ENCODE data around the gene GALR2. TPM values are rescaled to one million over a fixed set of nuclear protein-coding genes. Genes with fewer than 3 reads are reported as not detected.

The GALR2 gene
- total and polyA plus RNA-seq, 2 experiments from 2014 or later = 0.18 TPM; not detected in 1

- 80 to 81% methylated on average over 26 to 29 of the region's 29 CpGs for WGBS, 2 experiments (ENCODE audit: low coverage in 1 of 2, low lambda C conversion rate in 2 of 2, missing lambda C conversion rate in 2 of 2)
- no peaks in the 10 kb centered on the region for H3K9me2 ChIP-seq (ENCODE audit: insufficient read depth)
- no peaks in the 10 kb centered on the region for H3K9me3 ChIP-seq (ENCODE audit: low read depth)
- peak overlapping the region; percentile 99 for H3K4me2 ChIP-seq (ENCODE audit: unreplicated experiment)
- in situ Hi-C loops (cut with MboI) = no loop called here
- H3K9ac ChIP-seq = peak overlapping the region; percentile 85
- H3K36me3 ChIP-seq (ENCODE audit: low read depth) = peaks cover 22% of the 10 kb centered on the region
- H3F3A ChIP-seq (ENCODE audit: insufficient read depth) = no peaks in the 10 kb centered on the region
- no peaks in the 10 kb centered on the region for H3K27me3 ChIP-seq (replicated peaks; ENCODE audit: insufficient read depth)
- no peaks in the 10 kb centered on the region for H4K20me1 ChIP-seq (ENCODE audit: insufficient read depth)
- TF ChIP-seq EZH2 (IDR thresholded peaks at IDR 0.05; ENCODE audit: insufficient read depth, poor library complexity, severe bottlenecking) (no peak), EZH2phosphoT487 (IDR thresholded peaks at IDR 0.05; ENCODE audit: insufficient read depth, low read depth) (no peak)
- H3K4me1 ChIP-seq (ENCODE audit: insufficient read depth) = peaks cover 4% of the 10 kb centered on the region; the same call in 1 of the 2 replicates
- peak overlapping the region; percentile 92 for H2AFZ ChIP-seq
- peak overlapping the region; percentile 82 for H3K4me3 ChIP-seq
- peak overlapping the region; percentile 43 for H3K27ac ChIP-seq
- no peak for DNase-seq
- peaks cover 26% of the 10 kb centered on the region for H3K79me2 ChIP-seq (ENCODE audit: insufficient read depth)
Observed at GRCh38 chr17:76104140-76104895, 29.7 kb downstream of the GALR2 start.

- Histone ChIP-seq H3K9ac (no peak overlapping the region), H3K4me2 (ENCODE audit: unreplicated experiment) (no peak overlapping the region), H3K36me3 (ENCODE audit: low read depth) (peaks cover 17% of the 10 kb centered on the region), H3F3A (ENCODE audit: insufficient read depth) (no peaks in the 10 kb centered on the region), H3K9me2 (ENCODE audit: insufficient read depth) (no peaks in the 10 kb centered on the region), H3K27ac (no peak overlapping the region), H3K79me2 (ENCODE audit: insufficient read depth) (peaks cover 26% of the 10 kb centered on the region), H3K9me3 (ENCODE audit: low read depth) (no peaks in the 10 kb centered on the region), H2AFZ (no peak overlapping the region), H3K4me1 (ENCODE audit: insufficient read depth) (peaks cover 4% of the 10 kb centered on the region; the same call in 1 of the 2 replicates), H3K4me3 (no peak overlapping the region), H4K20me1 (ENCODE audit: insufficient read depth) (no peaks in the 10 kb centered on the region), H3K27me3 (replicated peaks; ENCODE audit: insufficient read depth) (no peaks in the 10 kb centered on the region)
- in situ Hi-C loops (cut with MboI) = no loop called here
- no peak for DNase-seq
- 95 to 98% methylated on average over 4 to 5 of the region's 5 CpGs for WGBS, 2 experiments (ENCODE audit: low coverage in 1 of 2, low lambda C conversion rate in 2 of 2, missing lambda C conversion rate in 2 of 2)
- TF ChIP-seq EZH2 (IDR thresholded peaks at IDR 0.05; ENCODE audit: insufficient read depth, poor library complexity, severe bottlenecking) (no peak), EZH2phosphoT487 (IDR thresholded peaks at IDR 0.05; ENCODE audit: insufficient read depth, low read depth) (no peak)
Observed at GRCh38 chr17:76104896-76105231, 30.3 kb downstream of the GALR2 start.

- Histone ChIP-seq H3F3A (ENCODE audit: insufficient read depth) (no peaks in the 10 kb centered on the region), H3K9me2 (ENCODE audit: insufficient read depth) (no peaks in the 10 kb centered on the region), H3K9me3 (ENCODE audit: low read depth) (no peaks in the 10 kb centered on the region), H3K27ac (no peak overlapping the region), H3K4me2 (ENCODE audit: unreplicated experiment) (no peak overlapping the region), H3K4me3 (no peak overlapping the region), H3K9ac (no peak overlapping the region), H2AFZ (peak overlapping the region; percentile 36; the same call in 1 of the 2 replicates), H4K20me1 (ENCODE audit: insufficient read depth) (no peaks in the 10 kb centered on the region), H3K27me3 (replicated peaks; ENCODE audit: insufficient read depth) (no peaks in the 10 kb centered on the region), H3K4me1 (ENCODE audit: insufficient read depth) (peaks cover 4% of the 10 kb centered on the region; the same call in 1 of the 2 replicates), H3K36me3 (ENCODE audit: low read depth) (peaks cover under 1% of the 10 kb centered on the region; the same call in 1 of the 2 replicates), H3K79me2 (ENCODE audit: insufficient read depth) (peaks cover 19% of the 10 kb centered on the region)
- DNase-seq = no peak
- in situ Hi-C loops (cut with MboI) = no loop called here
- TF ChIP-seq EZH2phosphoT487 (IDR thresholded peaks at IDR 0.05; ENCODE audit: insufficient read depth, low read depth) = no peak
- no peak for TF ChIP-seq EZH2 (IDR thresholded peaks at IDR 0.05; ENCODE audit: insufficient read depth, poor library complexity, severe bottlenecking)
- 72 to 75% methylated on average over 3 of the region's 3 CpGs for WGBS, 2 experiments (ENCODE audit: low coverage in 1 of 2, low lambda C conversion rate in 2 of 2, missing lambda C conversion rate in 2 of 2)
Observed at GRCh38 chr17:76106703-76107102, 32.1 kb downstream of the GALR2 start.

GRCh38 chr17:76107509-76107908 lies 32.9 kb downstream of the GALR2 start:
- peaks cover 4% of the 10 kb centered on the region; the same call in 1 of the 2 replicates for H3K4me1 ChIP-seq (ENCODE audit: insufficient read depth)
- no peak overlapping the region for H2AFZ ChIP-seq
- no peak for TF ChIP-seq EZH2phosphoT487 (IDR thresholded peaks at IDR 0.05; ENCODE audit: insufficient read depth, low read depth)
- TF ChIP-seq EZH2 (IDR thresholded peaks at IDR 0.05; ENCODE audit: insufficient read depth, poor library complexity, severe bottlenecking) = no peak
- H3F3A ChIP-seq (ENCODE audit: insufficient read depth) = no peaks in the 10 kb centered on the region
- H3K9ac ChIP-seq = no peak overlapping the region
- no peak overlapping the region for H3K4me3 ChIP-seq
- no peaks in the 10 kb centered on the region for H4K20me1 ChIP-seq (ENCODE audit: insufficient read depth)
- no peak overlapping the region for H3K27ac ChIP-seq
- H3K4me2 ChIP-seq (ENCODE audit: unreplicated experiment) = no peak overlapping the region
- no peaks in the 10 kb centered on the region for H3K9me3 ChIP-seq (ENCODE audit: low read depth)
- no peaks in the 10 kb centered on the region for H3K27me3 ChIP-seq (replicated peaks; ENCODE audit: insufficient read depth)
- WGBS, 2 experiments (ENCODE audit: low coverage in 1 of 2, low lambda C conversion rate in 2 of 2, missing lambda C conversion rate in 2 of 2) = 87 to 89% methylated on average over 6 of the region's 6 CpGs
- DNase-seq = peak; percentile 29
- in situ Hi-C loops (cut with MboI) = no loop called here
- H3K9me2 ChIP-seq (ENCODE audit: insufficient read depth) = no peaks in the 10 kb centered on the region
- H3K36me3 ChIP-seq (ENCODE audit: low read depth) = no peaks in the 10 kb centered on the region
- peaks cover 11% of the 10 kb centered on the region for H3K79me2 ChIP-seq (ENCODE audit: insufficient read depth)
